NCI-H524 treated with DMSO at 0.1 percent for 48 hours (cell line): Measurements from ENCODE around the gene CSKMT.
"Not testable (repeated sequence)": the region's sequence is repeated elsewhere in the genome, so short reads cannot be mapped to it uniquely, and the experiment has no call there.

Experiments
- DNase-seq: peaks from one replicate; lab custom pipeline; 2025; lab: John Stamatoyannopoulos, UW

CSKMT gene, protein sequence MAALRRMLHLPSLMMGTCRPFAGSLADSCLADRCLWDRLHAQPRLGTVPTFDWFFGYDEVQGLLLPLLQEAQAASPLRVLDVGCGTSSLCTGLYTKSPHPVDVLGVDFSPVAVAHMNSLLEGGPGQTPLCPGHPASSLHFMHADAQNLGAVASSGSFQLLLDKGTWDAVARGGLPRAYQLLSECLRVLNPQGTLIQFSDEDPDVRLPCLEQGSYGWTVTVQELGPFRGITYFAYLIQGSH

GRCh38 chr11:62665075-62665598 lies at the start of gene CSKMT, which contains the start of gene C11orf98:
Gene CSKMT (plus strand): TSS chr11:62665312. CDS start chr11:62665880, 568 bp downstream.
Gene C11orf98 (minus strand): TSS chr11:62665210. CDS start chr11:62665169, 41 bp downstream.
- peak; percentile 64 for DNase-seq

DNA sequence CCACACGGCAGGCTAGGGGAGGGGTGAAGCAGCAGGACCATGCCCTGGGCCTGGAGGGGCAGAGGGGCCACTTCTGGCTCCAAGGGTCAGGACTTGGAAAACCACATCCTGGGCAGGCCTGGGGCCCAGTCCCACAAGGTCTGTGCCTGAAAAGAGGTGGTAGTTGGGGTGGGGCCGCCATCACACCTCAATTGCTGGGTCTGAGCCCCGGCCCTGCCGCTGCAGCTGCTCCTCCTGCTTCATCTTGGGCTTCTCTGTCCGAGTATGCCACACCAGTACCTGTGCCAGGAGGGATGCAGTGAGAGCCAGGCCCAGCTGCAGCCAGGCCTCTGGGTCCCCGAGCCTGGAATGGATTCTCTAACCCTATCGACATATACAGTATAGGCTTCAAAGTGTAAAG lies 49.6 kb upstream of the CSKMT start:
- no peak for DNase-seq

- not testable (repeated sequence) for DNase-seq
Observed at GRCh38 chr11:62616957-62617356, 48.2 kb upstream of the CSKMT start.

GRCh38 chr11:62621027-62621566 lies 44.0 kb upstream of the CSKMT start:
- no peak for DNase-seq

DNA sequence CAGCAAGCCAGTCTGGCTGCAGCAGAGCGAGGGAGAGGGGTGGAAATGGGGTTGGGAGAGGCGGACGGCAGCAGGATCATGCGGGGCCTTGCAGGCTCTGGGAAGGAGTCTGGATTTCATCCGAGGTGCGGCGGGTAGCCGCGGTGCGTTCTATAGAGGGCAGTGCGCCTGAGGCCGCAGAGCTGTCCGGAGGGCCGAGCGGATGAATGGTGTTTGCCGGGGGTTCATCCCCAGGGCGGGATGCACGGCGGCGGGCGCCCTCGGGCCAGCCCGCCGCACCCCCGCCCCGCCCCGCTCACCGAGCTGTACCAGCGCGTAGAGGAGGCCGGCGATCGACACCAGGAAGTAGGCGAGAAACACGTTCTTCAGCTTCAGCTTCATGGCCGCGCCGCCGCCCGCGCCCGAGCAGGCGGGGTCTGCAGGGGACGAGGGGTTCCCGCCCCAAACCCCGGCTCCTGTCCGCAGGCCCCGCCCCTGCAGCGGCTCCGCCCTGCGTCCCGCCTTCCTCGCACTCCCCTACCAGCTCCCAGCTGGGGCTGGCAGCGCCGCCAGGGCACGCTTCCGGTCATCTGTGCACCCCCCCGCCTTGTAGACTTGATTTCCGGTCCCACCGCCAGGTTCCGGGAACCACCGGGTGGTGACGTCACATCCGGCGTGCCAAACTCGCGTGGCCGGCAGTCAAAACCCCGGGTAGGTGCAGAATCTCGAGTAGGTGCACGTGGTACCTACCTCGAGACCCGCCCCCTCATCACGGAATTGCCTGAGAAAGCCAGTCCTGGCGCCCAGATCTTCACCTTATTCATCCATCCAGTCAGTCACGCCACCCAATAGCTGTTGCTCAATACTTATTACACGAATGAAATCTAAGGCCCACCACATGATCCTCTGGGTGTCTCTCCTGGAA lies 43.3 kb upstream of the CSKMT start, which contains the start of gene B3GAT3:
B3GAT3 (minus strand) TSS at position 420 of the 904 bp plus-strand sequence; CDS start at position 381, 39 bp downstream.
- peak; percentile 86 for DNase-seq

GRCh38 chr11:62622476-62623089 lies 42.5 kb upstream of the CSKMT start:
- no peak for DNase-seq

DNA sequence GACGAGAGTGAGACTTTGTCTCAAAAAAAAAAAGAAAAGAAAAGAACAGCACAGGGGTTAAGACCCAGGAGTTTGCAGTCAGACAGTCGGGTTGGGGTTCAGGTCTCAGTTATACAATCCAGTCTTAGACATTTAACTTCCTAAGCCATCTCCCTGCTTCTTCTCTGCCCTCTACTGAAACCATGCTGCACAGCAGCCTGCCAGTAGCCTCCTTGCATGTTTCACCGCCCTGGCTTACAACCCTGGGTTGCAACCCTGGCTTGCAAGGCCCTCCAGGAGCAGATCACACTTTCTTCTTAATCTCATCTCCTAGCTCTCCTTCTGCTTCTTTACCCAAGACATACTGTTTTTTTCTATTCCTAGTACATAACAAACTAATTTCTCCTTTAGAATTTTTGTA lies 37.4 kb upstream of the CSKMT start:
- no peak for DNase-seq

GRCh38 chr11:62632492-62632891 lies 32.6 kb upstream of the CSKMT start:
- DNase-seq = no peak

- no peak for DNase-seq
Observed at GRCh38 chr11:62644220-62644619, 20.9 kb upstream of the CSKMT start.

DNA sequence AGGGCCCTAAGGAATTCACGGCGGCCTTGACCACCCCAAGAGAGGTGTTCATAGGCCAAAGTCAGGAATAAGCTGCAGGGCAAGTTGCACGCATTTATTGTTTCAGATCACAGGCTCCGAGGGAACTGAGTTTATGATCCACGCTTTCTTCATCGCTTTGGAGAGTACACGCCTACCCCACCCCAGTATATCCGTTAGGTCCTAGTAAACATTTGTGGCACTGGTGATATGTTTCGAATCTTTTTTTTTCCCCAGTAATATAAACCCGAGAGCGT lies 19.5 kb upstream of the CSKMT start:
- DNase-seq = no peak

DNA sequence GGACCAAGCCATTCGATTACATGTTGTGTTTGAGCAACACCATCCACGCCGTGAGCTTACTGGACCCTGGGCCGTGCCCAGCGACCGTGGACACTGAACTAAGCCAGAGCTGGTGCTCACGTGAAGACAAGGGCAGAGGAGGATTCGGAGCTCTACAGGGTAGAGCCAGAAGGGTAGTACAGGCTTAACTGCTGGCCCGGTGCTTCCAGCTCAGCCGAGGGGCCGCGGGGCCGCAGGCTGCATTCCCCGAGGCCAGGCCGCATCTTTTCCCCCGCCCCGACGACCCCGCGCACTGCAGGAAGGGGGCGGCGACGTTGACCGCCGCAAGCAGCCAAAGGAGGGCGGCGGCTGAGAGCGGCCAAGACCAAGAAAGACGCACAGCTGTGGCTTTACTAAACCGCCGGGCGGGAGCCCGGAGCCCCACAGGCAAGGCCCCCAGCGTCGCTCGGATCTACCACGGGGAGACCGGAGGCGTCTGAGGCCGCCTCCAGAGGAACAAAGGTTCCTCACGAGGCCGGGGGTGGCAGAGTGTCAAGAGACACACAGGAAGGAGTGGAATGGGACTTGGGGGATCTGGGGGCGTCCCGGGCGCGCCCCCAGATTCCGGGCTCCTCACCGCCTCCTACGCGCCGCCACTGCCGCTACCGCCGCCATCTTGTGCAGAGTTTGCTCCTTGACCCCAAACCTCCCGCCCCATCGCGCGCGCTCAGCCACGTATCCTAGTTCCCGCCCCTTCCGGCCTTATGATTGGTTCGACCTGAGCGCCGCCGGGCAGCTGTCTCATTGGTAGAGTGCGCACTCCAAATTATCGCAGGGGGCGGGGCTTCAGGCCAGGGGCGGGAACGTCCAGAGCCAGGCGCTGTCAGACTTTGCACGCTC lies 18.9 kb upstream of the CSKMT start, which contains the start of gene GANAB:
GANAB (minus strand) TSS at position 668 of the 879 bp plus-strand sequence; CDS start at position 654, 14 bp downstream.
- DNase-seq = peak; percentile 88

GRCh38 chr11:62646825-62647608 lies 18.1 kb upstream of the CSKMT start:
- DNase-seq = no peak

DNA sequence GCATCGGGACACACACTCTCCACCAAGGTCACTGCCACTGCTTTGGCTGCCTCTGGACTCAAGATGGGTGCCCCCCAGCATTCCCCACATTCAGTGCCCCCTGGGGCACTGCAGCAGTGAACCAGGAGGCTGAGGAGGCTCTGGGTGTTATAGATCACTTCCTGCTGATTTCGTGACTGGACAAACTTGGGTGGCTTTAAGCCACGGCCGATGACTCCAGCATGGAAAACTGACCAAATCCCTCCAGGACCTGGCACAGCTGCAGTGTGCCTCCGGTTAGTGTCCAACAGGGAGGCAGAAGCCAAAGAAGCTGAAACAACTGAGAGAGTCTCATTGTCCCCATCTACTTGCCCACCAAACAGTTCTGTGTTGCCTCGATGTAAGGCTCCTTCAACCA lies 17.5 kb upstream of the CSKMT start:
- no peak for DNase-seq

GRCh38 chr11:62648185-62648966 lies 16.7 kb upstream of the CSKMT start:
- DNase-seq = no peak

GRCh38 chr11:62648967-62649364 lies 16.1 kb upstream of the CSKMT start:
- DNase-seq = no peak

GRCh38 chr11:62649486-62649885 lies 15.6 kb upstream of the CSKMT start:
- DNase-seq = no peak

GRCh38 chr11:62650283-62650682 lies 14.8 kb upstream of the CSKMT start:
- not testable (repeated sequence) for DNase-seq

GRCh38 chr11:62652161-62653006 lies 12.7 kb upstream of the CSKMT start:
- DNase-seq = no peak

GRCh38 chr11:62654297-62654696 lies 10.8 kb upstream of the CSKMT start:
- DNase-seq = no peak
